Measurements from ENCODE around the gene HS6ST2. TPM values are rescaled to one million over a fixed set of nuclear protein-coding genes. Genes with fewer than 3 reads are reported as not detected.

HS6ST2 gene
- polyA plus RNA-seq, 1 of the 3 experiments (the other 2 are of a cell fraction), result 0.05 TPM

DNA sequence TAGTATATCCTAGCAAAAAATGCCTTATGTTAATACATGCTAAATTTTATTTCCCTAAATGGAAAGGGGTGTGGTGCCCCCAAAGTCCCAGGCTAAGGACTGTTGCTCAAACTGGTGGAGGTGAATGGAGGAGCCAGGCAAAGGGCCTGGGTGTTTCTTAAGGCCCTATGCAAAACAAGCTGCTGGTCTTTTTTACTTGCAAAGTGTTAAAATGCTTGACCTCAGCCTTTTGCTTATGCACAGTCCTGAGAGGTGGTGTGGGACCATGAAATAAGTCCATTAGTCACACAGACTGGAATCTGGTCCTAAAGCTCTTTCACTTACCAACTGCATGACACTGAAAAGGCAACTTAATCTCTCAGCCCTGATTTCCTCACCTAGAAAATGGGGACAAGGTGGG is 246.1 kb downstream of the HS6ST2 start:
- no peak overlapping the region for H3K4me3 ChIP-seq (ENCODE audit: low read depth in 2 of 2, low read length in 1 of 2)
- H3F3A ChIP-seq (replicated peaks; ENCODE audit: insufficient read depth), result no peaks in the 10 kb centered on the region
- no peaks in the 10 kb centered on the region for H3K9me2 ChIP-seq
- no peak for DNase-seq
- no peak overlapping the region for H2AFZ ChIP-seq (ENCODE audit: low read depth)
- H3K36me3 ChIP-seq (replicated peaks in 1 of 2; ENCODE audit: control insufficient read depth in 1 of 2, insufficient read depth in 2 of 2, low read length in 1 of 2), result no peaks in the 10 kb centered on the region
- CTCF ChIA-PET, result no interaction called here
- no peak overlapping the region for H3K9ac ChIP-seq
- no peaks in the 10 kb centered on the region for H3K9me3 ChIP-seq
- POLR2A ChIA-PET, result no interaction called here
- no peak overlapping the region for H3K4me2 ChIP-seq
- peaks cover 9% of the 10 kb centered on the region; the same call in 1 of the 2 replicates for H3K27me3 ChIP-seq (ENCODE audit: insufficient read depth)
- H3K4me1 ChIP-seq (ENCODE audit: control insufficient read depth in 1 of 2, insufficient read depth in 2 of 2, low read depth in 1 of 2, low read length in 1 of 2), result peaks cover 0 to 2% of the 10 kb centered on the region in 2 experiments; a peak in 2 of 4 replicates
- TF ChIP-seq TCF12 (IDR thresholded peaks at IDR 0.05), result no peak
- no peak for TF ChIP-seq SMC3 (IDR thresholded peaks at IDR 0.05; ENCODE audit: low read depth, low read length)
- TF ChIP-seq GABPA (IDR thresholded peaks at IDR 0.05; ENCODE audit: low read depth), result no peak
- no peak for TF ChIP-seq TEAD4 (IDR thresholded peaks at IDR 0.05; ENCODE audit: borderline replicate concordance, insufficient read depth)
- no peak for TF ChIP-seq FOXJ3 (CRISPR knock-in tag; IDR thresholded peaks at IDR 0.05)
- no peak for TF ChIP-seq JUND (IDR thresholded peaks at IDR 0.05)
- TF ChIP-seq RXRA (IDR thresholded peaks at IDR 0.05; ENCODE audit: borderline replicate concordance, low read depth), result no peak
- TF ChIP-seq, protein P1, sequence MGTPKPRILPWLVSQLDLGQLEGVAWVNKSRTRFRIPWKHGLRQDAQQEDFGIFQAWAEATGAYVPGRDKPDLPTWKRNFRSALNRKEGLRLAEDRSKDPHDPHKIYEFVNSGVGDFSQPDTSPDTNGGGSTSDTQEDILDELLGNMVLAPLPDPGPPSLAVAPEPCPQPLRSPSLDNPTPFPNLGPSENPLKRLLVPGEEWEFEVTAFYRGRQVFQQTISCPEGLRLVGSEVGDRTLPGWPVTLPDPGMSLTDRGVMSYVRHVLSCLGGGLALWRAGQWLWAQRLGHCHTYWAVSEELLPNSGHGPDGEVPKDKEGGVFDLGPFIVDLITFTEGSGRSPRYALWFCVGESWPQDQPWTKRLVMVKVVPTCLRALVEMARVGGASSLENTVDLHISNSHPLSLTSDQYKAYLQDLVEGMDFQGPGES (IDR thresholded peaks at IDR 0.05; ENCODE audit: low read depth, low read length), result no peak
- TF ChIP-seq, protein P2, sequence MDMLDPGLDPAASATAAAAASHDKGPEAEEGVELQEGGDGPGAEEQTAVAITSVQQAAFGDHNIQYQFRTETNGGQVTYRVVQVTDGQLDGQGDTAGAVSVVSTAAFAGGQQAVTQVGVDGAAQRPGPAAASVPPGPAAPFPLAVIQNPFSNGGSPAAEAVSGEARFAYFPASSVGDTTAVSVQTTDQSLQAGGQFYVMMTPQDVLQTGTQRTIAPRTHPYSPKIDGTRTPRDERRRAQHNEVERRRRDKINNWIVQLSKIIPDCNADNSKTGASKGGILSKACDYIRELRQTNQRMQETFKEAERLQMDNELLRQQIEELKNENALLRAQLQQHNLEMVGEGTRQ (IDR thresholded peaks at IDR 0.05; ENCODE audit: borderline replicate concordance, low read depth, low read length), result no peak
- H3K27ac ChIP-seq (ENCODE audit: low read depth in 2 of 2, low read length in 1 of 2), result no peak overlapping the region
- H3K79me2 ChIP-seq (ENCODE audit: insufficient read depth), result no peaks in the 10 kb centered on the region
- H4K20me1 ChIP-seq (ENCODE audit: insufficient read depth), result no peaks in the 10 kb centered on the region

DNA sequence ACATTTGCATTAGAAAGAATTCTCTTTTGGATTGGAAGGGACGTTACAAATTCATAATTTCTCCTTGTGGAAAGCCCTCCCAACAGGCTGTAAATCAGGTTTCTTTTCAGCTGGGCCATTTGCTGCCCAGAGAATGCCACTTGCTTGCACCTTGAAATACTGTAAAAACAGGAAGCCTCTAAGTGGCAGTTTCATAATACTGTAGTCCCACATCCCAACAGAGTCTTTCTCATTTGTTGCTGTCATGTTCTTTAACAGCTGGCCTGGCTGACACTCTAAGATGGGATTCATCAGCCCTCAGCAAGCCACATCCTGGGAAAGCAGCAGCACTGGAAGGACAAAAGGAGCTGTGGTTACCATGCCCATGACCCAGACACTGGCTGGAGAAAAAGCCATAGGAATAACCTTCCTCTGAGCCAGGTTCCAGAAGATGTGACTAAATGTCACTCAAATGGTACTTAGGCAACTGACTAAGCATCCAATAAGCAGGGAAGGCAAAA is 247.7 kb downstream of the HS6ST2 start:
- POLR2A ChIA-PET, result no interaction called here
- H3K4me1 ChIP-seq (ENCODE audit: control insufficient read depth in 1 of 2, insufficient read depth in 2 of 2, low read depth in 1 of 2, low read length in 1 of 2), result no peaks in the 10 kb centered on the region; a peak in 1 of 4 replicates
- no peak overlapping the region for H3K4me3 ChIP-seq (ENCODE audit: low read depth in 2 of 2, low read length in 1 of 2)
- H3K36me3 ChIP-seq (replicated peaks in 1 of 2; ENCODE audit: control insufficient read depth in 1 of 2, insufficient read depth in 2 of 2, low read length in 1 of 2), result no peaks in the 10 kb centered on the region
- H3K9ac ChIP-seq, result no peak overlapping the region
- H3F3A ChIP-seq (replicated peaks; ENCODE audit: insufficient read depth), result no peaks in the 10 kb centered on the region
- 4% methylated on average over 1 of the region's 1 CpG for WGBS (ENCODE audit: low lambda C conversion rate)
- no peaks in the 10 kb centered on the region for H3K9me3 ChIP-seq
- CTCF ChIA-PET, result interaction anchor here (1.0 kb wide), 1 partner anchor 30 kb away, joined by 4 read pairs; no protein-coding TSS in a partner anchor
- peaks cover 9% of the 10 kb centered on the region; the same call in 1 of the 2 replicates for H3K27me3 ChIP-seq (ENCODE audit: insufficient read depth)
- H3K9me2 ChIP-seq, result no peaks in the 10 kb centered on the region
- DNase-seq, result no peak
- no peaks in the 10 kb centered on the region for H4K20me1 ChIP-seq (ENCODE audit: insufficient read depth)
- H2AFZ ChIP-seq (ENCODE audit: low read depth), result no peak overlapping the region
- H3K4me2 ChIP-seq, result no peak overlapping the region
- no peak for TF ChIP-seq YY1 (IDR thresholded peaks at IDR 0.05; ENCODE audit: low read depth)
- TF ChIP-seq JUND (IDR thresholded peaks at IDR 0.05), result no peak
- TF ChIP-seq, protein P3, sequence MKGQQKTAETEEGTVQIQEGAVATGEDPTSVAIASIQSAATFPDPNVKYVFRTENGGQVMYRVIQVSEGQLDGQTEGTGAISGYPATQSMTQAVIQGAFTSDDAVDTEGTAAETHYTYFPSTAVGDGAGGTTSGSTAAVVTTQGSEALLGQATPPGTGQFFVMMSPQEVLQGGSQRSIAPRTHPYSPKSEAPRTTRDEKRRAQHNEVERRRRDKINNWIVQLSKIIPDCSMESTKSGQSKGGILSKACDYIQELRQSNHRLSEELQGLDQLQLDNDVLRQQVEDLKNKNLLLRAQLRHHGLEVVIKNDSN (IDR thresholded peaks at IDR 0.05; ENCODE audit: borderline replicate concordance, low read depth), result no peak
- TF ChIP-seq ELF1 (IDR thresholded peaks at IDR 0.05), result no peak
- H3K79me2 ChIP-seq (ENCODE audit: insufficient read depth), result no peaks in the 10 kb centered on the region
- H3K27ac ChIP-seq (ENCODE audit: low read depth in 2 of 2, low read length in 1 of 2), result no peak overlapping the region

Data from SK-N-SH (cell line).